DND-41 (cell line): ENCODE results near the gene ASIC5.

ENCODE experiments used
- EZH2 ChIP-seq: IDR thresholded peaks from 3 replicates; pipeline ENCODE4 v1.6.1; 2012; ENCODE audit warnings: borderline replicate concordance, low read depth, mild to moderate bottlenecking, moderate library complexity, low read length, inconsistent platforms; ENCODE audit not compliant: severe bottlenecking
- TF ChIP-seq, protein P1 (sequence below): IDR thresholded peaks from 2 replicates; pipeline ENCODE4 v1.5.1; 2012; ENCODE audit warnings: borderline replicate concordance, low read length, moderate library complexity, mild to moderate bottlenecking; ENCODE audit not compliant: poor library complexity, severe bottlenecking; ENCODE audit errors: extremely low read depth

DNA sequence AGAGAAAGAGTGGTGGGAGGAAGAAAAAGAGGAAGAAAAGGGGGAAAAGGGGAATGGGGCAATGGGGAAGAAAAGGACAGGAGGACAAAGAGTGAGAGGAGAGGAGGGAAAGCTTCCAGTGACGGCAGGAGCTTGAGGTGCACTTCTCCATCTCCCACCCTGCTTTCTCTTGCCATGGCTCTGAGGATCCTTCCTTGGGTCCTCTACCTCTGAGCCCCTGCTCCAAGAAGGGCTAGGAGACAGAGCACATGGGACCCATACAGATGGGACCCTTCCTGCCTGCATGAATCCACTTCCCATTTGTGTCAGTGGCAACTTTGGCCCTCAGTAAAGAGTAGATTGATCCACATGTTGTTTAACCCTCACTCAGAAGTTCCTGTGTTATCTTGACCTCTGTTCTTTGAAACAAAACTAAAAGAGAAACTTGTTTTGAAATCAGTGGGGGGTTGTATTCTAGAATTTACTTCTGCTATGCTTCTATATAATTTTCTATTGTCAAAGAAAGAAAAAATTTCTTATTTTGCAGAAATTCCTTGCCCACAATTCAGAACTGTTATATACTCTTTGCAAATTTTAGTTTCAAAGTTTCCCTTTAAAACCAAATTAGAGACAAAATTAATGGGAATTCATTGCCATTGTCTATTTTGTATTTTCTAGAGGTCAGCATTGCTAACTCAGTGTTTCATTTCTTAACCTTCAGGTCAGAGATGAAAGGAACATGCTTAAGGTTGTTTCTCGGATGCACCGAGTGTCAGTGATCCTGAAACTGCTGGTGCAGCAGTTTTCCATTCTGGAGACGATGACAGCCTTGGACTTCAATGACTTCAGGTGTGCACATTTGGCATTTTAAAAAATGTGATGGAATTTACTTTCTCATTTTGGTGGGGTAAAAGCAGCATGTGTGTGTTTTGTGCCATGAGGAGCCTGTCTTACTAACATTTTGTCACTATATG is 42.4 kb upstream of the ASIC5 start:
- TF ChIP-seq, protein P1, sequence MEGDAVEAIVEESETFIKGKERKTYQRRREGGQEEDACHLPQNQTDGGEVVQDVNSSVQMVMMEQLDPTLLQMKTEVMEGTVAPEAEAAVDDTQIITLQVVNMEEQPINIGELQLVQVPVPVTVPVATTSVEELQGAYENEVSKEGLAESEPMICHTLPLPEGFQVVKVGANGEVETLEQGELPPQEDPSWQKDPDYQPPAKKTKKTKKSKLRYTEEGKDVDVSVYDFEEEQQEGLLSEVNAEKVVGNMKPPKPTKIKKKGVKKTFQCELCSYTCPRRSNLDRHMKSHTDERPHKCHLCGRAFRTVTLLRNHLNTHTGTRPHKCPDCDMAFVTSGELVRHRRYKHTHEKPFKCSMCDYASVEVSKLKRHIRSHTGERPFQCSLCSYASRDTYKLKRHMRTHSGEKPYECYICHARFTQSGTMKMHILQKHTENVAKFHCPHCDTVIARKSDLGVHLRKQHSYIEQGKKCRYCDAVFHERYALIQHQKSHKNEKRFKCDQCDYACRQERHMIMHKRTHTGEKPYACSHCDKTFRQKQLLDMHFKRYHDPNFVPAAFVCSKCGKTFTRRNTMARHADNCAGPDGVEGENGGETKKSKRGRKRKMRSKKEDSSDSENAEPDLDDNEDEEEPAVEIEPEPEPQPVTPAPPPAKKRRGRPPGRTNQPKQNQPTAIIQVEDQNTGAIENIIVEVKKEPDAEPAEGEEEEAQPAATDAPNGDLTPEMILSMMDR = no peak
- no peak for TF ChIP-seq EZH2
